Lung (tissue), 12 donors: Measurements from ENCODE around the gene SZT2. TPM values are rescaled to one million over a fixed set of nuclear protein-coding genes. Genes with fewer than 3 reads are reported as not detected.

Experiments used
- ATAC-seq: fragments of 200-7000 bp; cut with Tn5 transposase; one replicate; pipeline ENCODE4 v1.9.1; 2020; ENCODE audit warnings: moderate number of reproducible peaks; ENCODE audit not compliant: insufficient read depth, low FRiP score
- DNase-seq, 3 donors: peaks; one replicate each; pipeline ENCODE4 v3.0.0-alpha.2; 2013 to 2017
- H3K27ac ChIP-seq, 2 donors: one replicate each; pipeline ENCODE4 v1.5.1; 2013; ENCODE audit warnings: mild to moderate bottlenecking in 2 of 2, moderate library complexity in 2 of 2, control low read depth in 1 of 2, inconsistent platforms in 1 of 2, low read depth in 1 of 2, low read length in 1 of 2
- H3K27me3 ChIP-seq, 3 donors: one replicate each; pipeline ENCODE4 v1.5.1; 2013; ENCODE audit warnings: low read length in 2 of 3; ENCODE audit not compliant: control insufficient read depth in 3 of 3, insufficient read depth in 3 of 3
- H3K36me3 ChIP-seq, 4 donors: one replicate each; pipeline ENCODE4 v1.5.1; 2013; ENCODE audit warnings: low read length in 4 of 4, mild to moderate bottlenecking in 1 of 4, moderate library complexity in 1 of 4; ENCODE audit not compliant: control insufficient read depth in 4 of 4, insufficient read depth in 4 of 4
- H3K4me1 ChIP-seq, 5 donors: one replicate each; pipeline ENCODE4 v1.5.1; 2013; ENCODE audit warnings: low read length in 5 of 5, mild to moderate bottlenecking in 2 of 5, moderate library complexity in 1 of 5; ENCODE audit not compliant: control insufficient read depth in 5 of 5, insufficient read depth in 5 of 5
- H3K4me3 ChIP-seq: one replicate; pipeline ENCODE4 v1.5.1; 2013; ENCODE audit warnings: mild to moderate bottlenecking, control low read depth, moderate library complexity
- H3K9ac ChIP-seq, 2 donors: one replicate each; pipeline ENCODE4 v1.5.1; 2013; ENCODE audit warnings: low read length in 2 of 2, control low read depth in 1 of 2; ENCODE audit not compliant: insufficient read depth in 1 of 2
- H3K9me3 ChIP-seq, 4 donors: one replicate each; pipeline ENCODE4 v1.5.1; 2013; ENCODE audit warnings: low read length in 3 of 4, mild to moderate bottlenecking in 1 of 4, moderate library complexity in 1 of 4; ENCODE audit not compliant: control insufficient read depth in 4 of 4, insufficient read depth in 3 of 4
- CTCF ChIP-seq: IDR thresholded peaks from 2 replicates; pipeline ENCODE4 v1.5.1; 2012; ENCODE audit warnings: mild to moderate bottlenecking; ENCODE audit errors: control extremely low read depth, extremely low read depth
- WGBS, 2 donors: extraction: QIAGEN DNeasy Blood & Tissue Kit; methylation state at CpG; one replicate each; pipeline ENCODE4 v1.1.7; 2013; 5-methylcytosine and 5-hydroxymethylcytosine counted together
- polyA plus RNA-seq, 2 donors: library from polyadenylated mRNA; stranded (reverse); fragments of 200-250 nt; gene quantifications; one replicate each; pipeline ENCODE4 v1.2.1, GENCODE V29; 2013
- total RNA-seq, 2 donors: library from RNA; depleted of rRNA in 1 of 2; stranded (reverse); fragments of >200 nt in 1 of 2; gene quantifications; one replicate each; pipeline ENCODE4 v1.2.1, GENCODE V29; 2014 to 2021
- donor health status: control.
- donor health status: control.
- donor health status: Bipolar disorder and iron deficiency.
- donor health status: healthy.
- donor health status: DM: yes; HTN: yes; CAD: no.

Gene SZT2
- total and polyA plus RNA-seq, 4 donors, result 15.2 to 71.5 (median 40.2) TPM

GRCh38 chr1:43464681-43465504, 75.2 kb downstream of the SZT2 start:
- H3K4me3 ChIP-seq, result no peak overlapping the region
- DNase-seq (no peak), ATAC-seq (no peak)
- no peaks in the 10 kb centered on the region for H3K9me3 ChIP-seq
- H3K27me3 ChIP-seq, result no peaks in the 10 kb centered on the region
- H3K9ac ChIP-seq, result no peak overlapping the region
- 91 to 92% methylated on average over 13 of the region's 13 CpGs for WGBS, 2 donors
- peaks cover 0 to 8% (median 0%) of the 10 kb centered on the region in 5 donors for H3K4me1 ChIP-seq
- no peaks in the 10 kb centered on the region for H3K36me3 ChIP-seq
- TF ChIP-seq CTCF, result no peak
- H3K27ac ChIP-seq, result no peak overlapping the region

- Histone ChIP-seq H3K36me3 (no peaks in the 10 kb centered on the region), H3K27ac (no peak overlapping the region), H3K9me3 (no peaks in the 10 kb centered on the region), H3K27me3 (no peaks in the 10 kb centered on the region), H3K4me1 (peaks cover 0 to 8% (median 0%) of the 10 kb centered on the region in 5 donors), H3K9ac (no peak overlapping the region), H3K4me3 (no peak overlapping the region)
- ATAC-seq, result no peak
- no peak for TF ChIP-seq CTCF
- no peak for DNase-seq
- 83% methylated on average over 3 of the region's 3 CpGs for WGBS, 2 donors
Observed at GRCh38 chr1:43465505-43466067, 75.9 kb downstream of the SZT2 start.

GRCh38 chr1:43466403-43466802, 76.7 kb downstream of the SZT2 start:
- no peak overlapping the region for H3K9ac ChIP-seq
- H3K4me1 ChIP-seq, result peaks cover 0 to 8% (median 0%) of the 10 kb centered on the region in 5 donors
- no peak overlapping the region for H3K27ac ChIP-seq
- no peak overlapping the region for H3K4me3 ChIP-seq
- no peaks in the 10 kb centered on the region for H3K27me3 ChIP-seq
- H3K36me3 ChIP-seq, result no peaks in the 10 kb centered on the region
- ATAC-seq (no peak), DNase-seq (no peak)
- TF ChIP-seq CTCF, result no peak
- WGBS, 2 donors, result 43 to 50% methylated on average over 2 of the region's 2 CpGs
- H3K9me3 ChIP-seq, result no peaks in the 10 kb centered on the region
